HG02981 (cell line): ENCODE data around the gene SUPT4H1.
"Not testable (repeated sequence)": the region's sequence is repeated elsewhere in the genome, so short reads cannot be mapped to it uniquely, and the experiment has no call there.

Experiments used
- ATAC-seq: cut with Tn5 transposase; IDR thresholded peaks from one replicate; pipeline ENCODE4 v1.9.1; 2021; ENCODE audit warnings: mild to moderate bottlenecking, moderate library complexity; ENCODE audit not compliant: unreplicated experiment

SUPT4H1 gene

GRCh38 chr17:58341861-58342475, 10.0 kb downstream of the SUPT4H1 start:
- ATAC-seq: no peak

DNA sequence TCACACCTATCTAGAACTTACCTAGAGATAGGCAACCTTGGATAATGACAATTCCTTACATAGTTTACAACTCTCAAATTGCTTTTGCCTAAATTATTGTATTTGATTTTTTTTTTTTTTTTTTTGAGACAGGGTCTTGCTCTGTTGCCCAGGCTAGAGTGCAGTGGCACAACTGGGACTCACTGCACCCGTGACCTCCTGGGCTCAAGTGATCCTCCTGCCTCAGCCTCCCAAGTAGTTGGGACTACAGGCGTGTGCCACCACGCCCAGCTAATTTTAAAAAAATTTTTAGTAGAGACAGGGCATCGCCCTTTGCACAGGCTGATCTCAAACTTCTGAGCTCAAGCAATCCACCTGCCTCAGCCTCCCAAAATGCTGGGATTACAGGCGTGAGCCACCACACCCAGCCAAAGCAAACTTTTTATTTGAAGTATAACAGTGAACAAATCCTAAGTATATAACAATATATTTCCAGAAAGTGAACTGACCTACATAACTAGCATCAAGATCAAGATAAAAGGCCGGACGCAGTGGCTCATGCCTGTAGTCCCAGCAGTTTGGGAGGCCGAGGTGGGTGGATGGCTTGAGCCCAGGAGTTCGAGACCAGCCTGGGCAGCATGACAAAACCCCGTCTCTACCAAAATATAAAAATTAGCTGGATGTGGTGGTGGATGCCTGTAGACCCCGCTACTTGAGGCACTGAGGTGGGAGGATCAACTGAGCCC, 10.7 kb downstream of the SUPT4H1 start:
- not testable (repeated sequence) for ATAC-seq

GRCh38 chr17:58340405-58340876, 11.6 kb downstream of the SUPT4H1 start:
- no peak for ATAC-seq

DNA sequence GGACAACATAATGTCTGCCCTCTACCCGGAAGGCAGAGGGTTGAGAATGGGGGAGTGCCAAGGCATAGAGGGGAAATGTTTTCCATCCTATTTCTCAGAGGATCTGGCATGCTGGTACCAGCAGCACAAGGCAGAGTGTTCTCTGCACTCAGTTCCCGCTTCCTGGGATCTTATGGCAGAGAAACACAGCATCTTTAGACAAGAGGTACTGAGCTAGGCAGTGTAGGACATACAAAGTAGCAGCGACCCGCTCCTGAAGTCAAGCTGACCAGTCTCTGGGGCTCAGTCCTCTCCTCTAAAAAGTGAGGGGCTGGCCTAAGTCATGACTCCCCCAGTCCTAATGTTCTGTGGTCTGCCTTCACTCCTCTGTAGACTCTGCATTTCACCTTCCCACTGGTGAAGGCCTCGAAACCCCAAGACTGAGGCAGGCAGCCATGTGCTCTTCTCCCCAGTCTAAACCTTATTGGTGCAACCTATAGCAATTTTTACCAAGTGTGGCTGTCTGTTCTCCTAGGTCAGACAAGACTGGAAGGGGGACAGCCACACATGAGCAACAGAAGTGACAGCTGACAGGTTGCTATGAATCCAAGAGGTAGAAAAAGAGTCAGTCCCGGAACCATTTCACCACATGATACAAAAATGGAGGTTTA, 12.1 kb downstream of the SUPT4H1 start:
- no peak for ATAC-seq

DNA sequence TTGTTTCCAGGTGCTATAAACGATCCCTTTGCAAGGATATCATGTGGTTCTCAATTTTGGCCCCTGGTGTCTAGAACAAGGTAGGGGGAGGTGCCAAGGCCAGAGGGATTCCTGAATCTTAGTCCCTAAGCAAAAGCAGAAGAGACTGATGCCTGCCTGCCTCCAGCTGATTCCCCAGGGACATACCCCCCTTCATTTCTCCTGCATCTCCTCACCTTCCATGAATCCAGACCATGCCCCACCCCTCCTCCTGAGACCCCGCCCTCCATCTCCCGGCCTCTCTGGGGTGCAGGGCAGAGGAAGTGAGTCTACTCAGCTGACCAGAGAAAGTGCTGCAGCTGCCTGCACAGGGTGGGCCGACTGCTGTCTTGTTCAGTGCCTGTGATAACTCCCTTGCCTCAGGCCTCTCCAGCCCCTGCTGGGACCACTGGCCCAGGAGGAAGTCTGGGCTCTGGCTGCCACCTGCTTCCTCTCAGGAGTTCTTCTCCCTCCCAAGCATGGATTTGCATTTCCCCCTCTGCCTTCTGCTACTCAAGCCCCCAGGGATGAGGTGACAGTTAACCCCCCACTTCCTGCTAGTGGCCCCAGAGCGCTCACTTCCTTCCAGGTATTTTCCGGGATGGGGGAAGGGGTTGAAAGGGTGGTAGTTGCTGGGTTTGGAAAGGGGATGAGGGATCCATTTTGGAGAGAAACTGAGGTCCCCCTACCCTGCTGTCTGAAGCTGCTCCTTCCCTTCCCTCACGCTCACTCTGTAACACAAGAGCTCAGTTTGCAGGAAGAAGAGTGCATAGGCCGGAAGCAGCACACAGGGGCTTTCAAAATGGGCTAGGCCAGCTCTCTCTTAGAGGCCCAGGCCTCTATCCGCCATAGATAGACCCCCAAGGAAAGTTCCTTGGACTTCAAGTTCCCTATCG, 12.9 kb downstream of the SUPT4H1 start:
- no peak for ATAC-seq

DNA sequence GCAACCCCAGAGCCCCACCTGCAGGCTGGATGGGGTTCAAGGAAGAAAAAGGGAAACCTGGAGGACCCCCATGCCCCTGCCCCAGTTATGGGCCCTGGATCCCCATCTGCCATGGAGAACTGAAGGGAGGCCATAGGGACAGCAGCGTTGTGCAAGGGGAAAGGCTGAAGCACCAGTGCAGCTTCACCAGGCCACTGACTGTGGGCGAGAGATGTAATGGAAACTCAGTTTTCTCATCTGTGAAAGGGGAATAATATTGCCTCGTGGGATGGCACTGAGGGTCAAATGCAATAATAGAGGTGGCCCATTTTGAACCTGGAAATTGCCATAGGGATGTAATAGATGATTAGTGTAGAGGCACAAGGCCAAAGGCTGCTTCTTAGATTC, 13.6 kb downstream of the SUPT4H1 start:
- no peak for ATAC-seq

DNA sequence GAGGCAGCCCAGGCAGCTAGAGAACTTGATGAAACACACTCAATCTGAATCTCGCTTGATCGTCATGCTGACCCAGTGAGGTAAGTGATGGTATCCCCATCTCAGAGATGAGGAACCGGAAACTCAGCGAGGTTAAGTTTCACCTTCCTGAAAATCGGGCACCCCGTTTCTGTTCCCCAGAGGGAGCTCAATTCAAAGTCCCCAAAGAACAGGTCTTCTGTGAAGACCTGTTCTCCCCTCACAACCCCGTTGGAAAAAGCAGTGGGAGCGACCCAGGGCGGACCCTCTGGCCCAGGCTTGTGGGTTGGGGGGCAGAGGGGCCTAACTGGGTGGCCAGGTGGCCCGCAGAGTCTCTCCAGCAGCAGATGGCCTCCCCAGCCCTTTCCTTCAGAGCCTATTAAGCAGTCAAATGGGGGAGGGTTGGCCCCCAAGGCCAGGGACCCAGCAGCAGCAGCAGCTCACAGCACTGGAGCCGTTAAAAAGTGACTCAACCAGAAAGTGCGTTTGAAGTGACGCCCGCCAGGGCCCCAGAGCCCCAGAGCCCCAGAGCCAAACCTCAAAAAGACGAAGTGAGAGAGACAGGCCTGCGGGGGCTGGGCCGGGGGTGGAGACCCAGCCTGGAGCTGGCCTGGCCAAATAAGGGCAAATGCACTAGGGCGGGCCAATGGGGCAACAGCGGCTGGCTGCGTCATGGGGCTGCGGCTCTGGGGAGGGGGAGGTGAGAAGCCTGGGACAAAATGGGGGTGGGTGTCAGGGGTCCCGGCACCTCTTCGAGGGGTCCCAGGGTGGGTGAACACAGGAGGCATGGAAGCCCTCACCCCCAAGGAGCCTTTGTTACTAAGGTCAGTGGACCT, 14.2 kb downstream of the SUPT4H1 start:
- peak; percentile 59 for ATAC-seq

DNA sequence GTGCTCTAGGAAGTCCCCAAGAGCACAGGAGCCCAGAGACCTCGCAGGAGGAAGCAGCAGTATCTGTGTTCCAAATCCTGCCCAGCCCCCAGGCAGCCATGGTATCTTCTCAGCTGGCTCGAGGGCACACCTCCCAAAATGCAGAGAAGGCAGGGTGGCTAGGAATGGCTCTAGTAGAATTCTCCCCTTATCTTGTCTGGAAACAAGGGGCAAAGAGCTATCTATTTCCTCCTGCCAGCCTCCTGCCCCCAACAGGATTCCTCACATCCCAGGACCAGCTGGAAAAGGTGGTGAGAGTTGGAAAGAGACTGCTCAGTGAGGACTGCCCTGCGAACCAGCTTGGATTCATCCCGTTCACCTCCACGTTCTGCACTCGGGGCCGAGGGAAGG, 14.8 kb downstream of the SUPT4H1 start:
- ATAC-seq: no peak

DNA sequence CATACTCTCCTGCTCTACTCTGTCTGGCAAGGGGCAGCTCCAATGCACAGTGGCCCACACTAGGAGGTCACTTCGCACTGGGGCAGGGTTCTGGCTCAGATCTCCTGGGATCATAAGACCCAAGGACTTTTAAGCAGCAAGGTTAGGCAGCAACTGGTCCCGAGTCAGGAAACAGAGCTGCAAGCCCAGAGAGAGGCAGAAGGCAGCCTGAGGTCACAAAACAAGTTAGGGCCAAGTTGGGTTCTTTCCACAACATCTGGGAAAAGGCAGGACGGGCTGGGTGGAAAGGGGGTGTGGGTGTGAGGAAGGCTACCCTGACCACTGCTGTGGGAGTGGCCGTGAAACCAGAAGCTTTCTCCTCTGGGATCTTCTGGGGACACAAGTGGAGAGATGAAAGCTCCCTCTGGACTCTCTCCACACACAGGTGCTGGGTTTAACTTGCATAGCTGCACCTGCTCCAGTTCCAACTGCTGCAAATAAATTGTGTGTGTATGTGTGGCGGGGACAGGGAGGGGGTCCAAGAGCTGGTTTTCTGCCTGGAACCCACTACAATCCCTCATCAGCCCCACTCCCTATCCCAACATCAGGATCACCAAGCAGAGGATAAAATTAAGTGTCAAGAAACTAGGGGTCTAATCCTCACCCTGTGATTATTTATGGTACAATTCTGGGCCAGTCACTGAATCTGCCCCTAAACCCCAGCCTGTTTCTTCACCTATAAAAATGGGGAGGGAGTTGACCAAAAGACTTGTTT, 15.4 kb downstream of the SUPT4H1 start:
- no peak for ATAC-seq

DNA sequence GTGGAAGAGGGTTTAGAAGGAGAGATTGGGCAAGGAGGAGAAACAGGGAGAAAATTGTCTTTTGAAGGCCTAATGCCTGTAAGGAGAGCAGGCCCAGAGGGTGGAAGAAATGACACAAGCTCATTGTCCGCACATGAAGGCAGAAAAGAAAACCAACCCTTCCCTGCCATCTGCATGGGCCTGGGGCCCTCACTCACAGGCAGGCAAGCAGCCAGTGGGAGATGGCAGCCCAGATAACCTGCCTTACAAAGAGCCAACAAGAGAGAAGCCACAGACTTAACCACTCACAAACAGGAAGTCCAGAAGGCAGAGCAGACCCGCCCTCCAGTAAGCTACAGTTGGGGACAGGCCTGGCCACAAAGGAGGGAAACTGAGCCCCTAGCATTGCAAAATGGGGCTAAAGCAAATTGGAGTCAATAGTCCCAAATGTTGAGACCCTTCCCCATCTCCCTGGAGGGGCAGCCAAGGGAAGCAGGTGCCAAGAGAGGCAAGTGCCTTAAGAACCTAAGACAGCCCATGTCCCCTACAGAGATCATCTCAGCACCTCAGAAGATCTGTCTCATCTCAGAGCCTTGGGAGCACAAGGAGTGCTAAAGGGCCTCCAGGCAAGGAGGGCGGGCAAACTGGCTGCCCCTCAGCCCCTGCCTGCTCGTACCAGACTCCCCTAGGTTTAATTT, 16.1 kb downstream of the SUPT4H1 start:
- no peak for ATAC-seq

DNA sequence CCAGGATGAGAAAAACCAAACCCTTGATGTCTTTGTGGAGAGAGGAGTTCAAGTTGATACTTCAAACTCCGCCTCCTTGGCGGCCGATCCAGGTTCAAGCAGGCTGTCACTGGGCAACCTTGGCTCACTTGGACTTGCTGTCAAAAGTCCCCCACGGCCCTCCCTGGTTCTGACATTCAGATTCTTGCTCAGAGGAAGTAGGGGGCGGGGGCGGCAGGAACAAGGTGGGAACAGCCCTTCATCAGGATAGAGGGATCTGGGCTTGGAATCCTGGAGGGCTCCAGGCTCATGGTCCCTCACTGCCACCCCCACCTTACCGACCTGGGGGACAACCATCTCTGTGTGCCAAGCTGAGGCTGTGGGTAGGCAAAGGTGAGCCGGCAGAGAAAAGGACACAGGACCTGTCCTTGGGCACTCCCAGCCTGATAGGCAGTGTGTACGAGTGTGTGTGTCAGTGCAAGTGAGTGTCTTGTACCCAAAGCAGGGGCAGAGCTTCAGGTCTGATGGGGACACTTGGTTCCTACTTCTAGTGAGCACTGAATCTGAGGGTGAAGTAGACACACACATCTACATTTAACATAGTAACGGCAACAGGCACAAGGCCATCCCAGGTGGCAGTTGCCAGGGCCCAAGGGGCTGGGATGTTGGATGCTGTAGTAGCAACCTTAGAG, 16.8 kb downstream of the SUPT4H1 start:
- no peak for ATAC-seq

DNA sequence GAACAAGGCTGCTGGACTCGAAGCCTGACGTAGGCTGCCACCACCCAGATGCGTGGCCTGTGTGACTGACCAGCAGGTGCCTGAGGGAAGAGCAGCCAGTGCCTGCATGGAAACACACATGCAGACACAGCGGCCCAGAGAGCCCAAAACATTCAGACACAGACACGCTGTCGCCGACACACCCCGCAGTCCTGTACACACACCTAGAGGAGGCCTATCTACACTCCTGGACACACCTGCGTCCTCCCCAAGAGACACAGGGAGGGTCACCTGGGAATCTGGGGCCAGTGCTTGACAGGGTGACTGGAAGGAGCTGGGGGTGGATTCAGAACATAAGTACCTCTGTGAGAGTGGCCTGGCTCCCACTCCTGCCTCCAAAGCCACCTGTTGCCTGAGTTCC, 17.3 kb downstream of the SUPT4H1 start:
- no peak for ATAC-seq

DNA sequence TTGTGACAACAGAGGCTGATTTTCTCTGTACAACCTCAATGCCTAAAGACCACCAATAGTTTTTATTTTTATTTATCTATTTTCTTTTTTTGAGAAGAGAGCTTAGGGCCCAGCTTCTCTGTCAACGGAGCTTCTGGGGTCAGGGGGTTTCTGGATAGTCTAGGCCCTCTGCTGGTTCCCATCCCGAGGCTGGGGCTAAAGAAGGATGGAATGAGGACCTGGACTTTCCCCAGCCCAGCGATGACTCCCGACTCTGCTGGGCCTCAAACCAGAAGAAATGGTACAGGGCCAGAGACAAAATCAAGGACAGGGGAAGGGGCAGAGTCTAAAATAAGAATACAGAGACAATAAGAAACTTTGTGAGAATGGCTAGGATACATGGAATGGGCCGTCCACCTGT, 17.7 kb downstream of the SUPT4H1 start:
- no peak for ATAC-seq

- ATAC-seq: no peak
Measured at GRCh38 chr17:58333736-58334207, 18.2 kb downstream of the SUPT4H1 start.

- ATAC-seq: no peak
Measured at GRCh38 chr17:58332778-58333735, 18.9 kb downstream of the SUPT4H1 start.

DNA sequence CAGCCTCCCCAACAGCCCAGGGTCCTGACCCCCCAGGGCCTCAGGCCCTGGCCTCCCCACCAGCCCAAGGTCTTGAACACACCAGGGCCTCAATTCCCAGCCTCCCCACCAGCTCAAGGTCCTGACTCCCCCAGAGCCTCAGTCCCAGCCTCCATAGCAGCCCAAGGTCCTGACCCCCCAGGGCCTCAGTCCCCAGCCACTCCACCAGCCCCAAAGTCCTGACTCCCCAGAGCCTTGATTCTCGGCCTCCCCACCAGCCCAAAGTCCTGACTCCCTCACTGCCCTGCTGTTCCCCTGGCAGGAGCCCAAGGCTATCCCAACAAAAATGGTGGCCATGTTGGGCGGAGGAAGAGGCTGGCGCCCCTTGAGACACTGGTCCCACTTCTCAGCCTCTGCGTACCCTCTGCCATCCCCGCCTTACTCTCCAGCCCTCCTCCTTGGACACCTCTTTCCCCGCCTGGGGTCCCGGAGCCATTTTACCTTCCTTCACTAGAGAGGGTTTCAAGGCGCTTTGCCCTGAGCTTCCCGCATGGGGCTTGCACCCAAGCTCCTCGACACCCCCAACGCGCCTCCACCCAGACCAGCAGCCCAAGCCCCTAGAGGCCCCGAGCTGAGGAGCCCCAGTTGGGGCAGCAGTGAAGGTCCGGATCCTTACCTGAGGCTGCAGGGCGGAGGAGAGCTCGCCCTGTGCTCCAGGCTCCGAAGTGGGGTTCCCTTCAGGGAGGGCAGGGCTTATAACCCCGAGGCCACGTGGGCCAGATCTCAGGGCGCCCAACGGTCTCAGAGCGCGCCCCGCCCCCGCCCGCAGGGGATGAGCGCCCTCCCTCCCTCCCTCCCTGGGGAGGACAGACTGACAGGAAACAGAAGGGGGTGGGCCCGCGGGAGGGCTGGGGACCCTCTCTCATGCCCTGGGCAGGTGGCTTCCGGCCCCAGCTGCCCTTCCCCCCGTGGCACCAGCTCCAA, 19.9 kb downstream of the SUPT4H1 start:
- no peak for ATAC-seq
